GM18508 (cell line): Measurements from ENCODE around the gene INSIG2.
"Not testable (repeated sequence)": the region's sequence is repeated elsewhere in the genome, so short reads cannot be mapped to it uniquely, and the experiment has no call there.

ENCODE experiments used
- ATAC-seq: cut with Tn5 transposase; IDR thresholded peaks from one replicate; pipeline ENCODE4 v1.9.1; 2021; ENCODE audit warnings: moderate number of reproducible peaks; ENCODE audit not compliant: insufficient read depth, unreplicated experiment

Gene INSIG2

GRCh38 chr2:118058951-118059350, 29.3 kb upstream of the INSIG2 start:
- ATAC-seq, result no peak

- ATAC-seq, result no peak
Observed at GRCh38 chr2:118059919-118060478, 28.3 kb upstream of the INSIG2 start.

DNA sequence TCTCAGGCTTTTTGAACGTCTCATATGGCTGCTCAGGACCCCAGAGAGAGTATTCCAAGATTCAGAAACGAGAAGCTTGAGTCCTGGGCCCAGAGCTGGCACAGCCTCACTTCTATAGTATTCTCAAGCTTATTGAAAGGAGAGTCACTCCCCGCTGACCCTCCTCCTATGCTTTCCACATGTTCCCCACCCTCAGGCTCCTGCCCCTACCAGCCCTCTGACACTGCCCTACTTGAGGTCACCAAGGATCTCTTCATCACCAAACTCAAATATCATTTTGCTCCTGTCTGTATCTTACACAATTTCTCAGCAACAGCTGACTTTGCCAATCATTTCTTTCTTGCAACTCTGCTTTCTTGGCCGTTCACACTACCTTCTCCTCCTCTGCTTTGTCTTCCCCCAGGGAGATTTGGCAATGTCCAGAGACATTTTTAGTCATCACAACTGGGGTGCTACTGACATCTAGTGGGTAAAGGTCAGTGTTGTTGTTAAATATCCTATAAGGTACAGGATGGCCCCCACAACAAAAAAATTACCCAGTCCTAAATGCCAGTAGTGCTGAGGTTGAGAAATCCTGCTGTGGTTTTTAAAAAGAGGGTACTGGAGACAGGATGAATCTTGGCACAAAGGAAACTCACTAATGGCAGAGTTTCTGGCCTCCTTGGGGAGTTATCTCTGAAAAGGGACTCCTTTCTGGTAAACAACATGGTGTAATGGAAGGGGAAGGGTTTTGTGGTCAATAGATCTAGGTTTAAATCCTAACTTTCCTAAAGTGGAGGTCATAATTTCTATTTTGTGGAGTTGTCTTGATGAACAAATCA, 26.9 kb upstream of the INSIG2 start:
- ATAC-seq, result peak; percentile 69

DNA sequence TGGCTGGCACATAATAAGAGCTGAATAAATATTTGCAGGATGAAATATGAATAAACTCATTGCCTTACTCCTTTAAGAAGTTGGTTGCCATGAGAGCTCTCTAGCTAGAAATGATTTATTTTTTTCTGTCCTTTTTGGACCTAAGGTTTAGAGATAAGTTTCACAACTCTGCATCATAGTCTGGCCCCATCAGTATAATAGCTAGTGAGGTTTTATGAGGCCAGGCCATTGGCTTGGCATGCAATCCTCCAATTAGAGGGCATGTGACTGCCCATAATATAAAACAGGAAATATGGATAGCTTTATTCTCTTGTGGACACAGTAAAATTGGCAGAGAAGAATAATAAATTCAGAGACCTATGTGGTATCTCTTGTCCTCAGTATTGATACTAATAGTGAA, 26.2 kb upstream of the INSIG2 start:
- ATAC-seq, result no peak

GRCh38 chr2:118062669-118063068, 25.6 kb upstream of the INSIG2 start:
- no peak for ATAC-seq

GRCh38 chr2:118065015-118065706, 23.1 kb upstream of the INSIG2 start:
- ATAC-seq, result no peak

DNA sequence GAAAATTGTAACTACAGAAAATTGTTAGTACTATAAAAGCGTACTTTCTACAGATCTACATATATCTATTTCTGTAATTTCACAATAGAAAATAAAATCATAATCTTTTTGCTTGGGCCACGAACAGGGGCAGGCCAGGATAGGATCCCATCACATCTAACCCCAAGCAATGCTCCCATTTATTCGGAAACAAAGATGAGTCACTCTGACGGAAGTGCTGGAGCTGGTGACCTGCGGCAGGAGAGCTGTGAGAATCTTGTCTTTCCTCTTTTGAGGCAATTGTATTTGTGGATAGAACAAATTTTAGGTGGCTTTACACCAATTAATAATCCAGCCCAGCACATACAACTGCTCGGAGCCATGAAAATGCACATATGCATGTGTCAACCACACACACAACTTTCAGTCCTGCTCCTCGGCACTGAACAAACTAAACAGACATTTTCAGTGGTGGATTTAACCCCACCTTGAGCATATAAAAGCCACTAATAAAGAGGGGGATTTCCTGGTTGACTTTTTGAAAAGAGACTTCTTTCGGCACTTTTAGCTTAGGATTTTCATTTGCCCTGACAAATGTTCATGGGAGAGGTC, 22.3 kb upstream of the INSIG2 start:
- ATAC-seq, result no peak

- ATAC-seq, result no peak
Observed at GRCh38 chr2:118077636-118078247, 10.5 kb upstream of the INSIG2 start.

DNA sequence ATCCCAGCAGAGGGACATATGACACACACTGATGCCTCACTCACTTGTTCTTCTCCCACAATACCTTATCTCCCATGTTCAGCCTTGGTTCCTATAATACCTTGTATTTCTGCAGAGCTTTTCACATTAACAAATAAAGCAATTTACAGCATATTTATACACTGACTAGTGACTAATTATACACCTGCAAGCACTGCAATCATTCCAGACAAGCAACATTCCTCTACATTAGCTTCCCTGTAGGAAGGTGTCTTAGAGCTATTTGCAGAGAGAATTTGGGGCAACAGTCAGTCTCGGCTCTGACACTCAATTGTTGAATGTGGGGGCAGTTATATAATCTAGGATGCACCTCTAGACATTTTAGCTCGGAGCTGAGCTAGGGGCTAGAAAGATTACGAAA, 9.5 kb upstream of the INSIG2 start:
- no peak for ATAC-seq

DNA sequence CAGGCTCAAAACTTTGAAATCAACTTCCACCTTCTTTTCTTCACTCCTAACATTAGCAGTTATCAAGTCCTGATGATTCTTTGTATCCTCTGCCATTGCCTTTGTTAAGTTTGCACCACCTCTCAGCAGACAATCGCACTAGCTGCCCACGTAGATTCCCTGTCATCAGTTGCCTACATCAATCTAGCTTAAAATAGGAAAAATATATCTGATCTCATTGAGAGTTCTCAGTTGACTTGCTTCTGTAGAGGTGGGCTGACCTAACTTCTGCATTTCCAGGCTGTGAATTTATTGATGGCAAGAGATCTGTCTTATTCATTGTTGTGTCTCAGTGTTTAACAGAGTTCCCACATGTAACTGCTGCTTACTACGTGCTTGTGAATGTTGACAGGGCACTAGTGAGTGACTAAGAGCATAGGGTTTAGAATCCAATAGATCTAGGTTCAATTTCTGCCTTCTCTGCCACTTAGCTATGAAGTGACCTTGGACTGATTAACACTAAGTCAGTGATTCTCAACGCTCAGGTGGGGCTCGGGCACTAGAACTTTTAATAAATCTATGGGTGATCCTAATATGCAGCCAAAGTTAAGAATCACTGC, 3.7 kb upstream of the INSIG2 start:
- no peak for ATAC-seq

DNA sequence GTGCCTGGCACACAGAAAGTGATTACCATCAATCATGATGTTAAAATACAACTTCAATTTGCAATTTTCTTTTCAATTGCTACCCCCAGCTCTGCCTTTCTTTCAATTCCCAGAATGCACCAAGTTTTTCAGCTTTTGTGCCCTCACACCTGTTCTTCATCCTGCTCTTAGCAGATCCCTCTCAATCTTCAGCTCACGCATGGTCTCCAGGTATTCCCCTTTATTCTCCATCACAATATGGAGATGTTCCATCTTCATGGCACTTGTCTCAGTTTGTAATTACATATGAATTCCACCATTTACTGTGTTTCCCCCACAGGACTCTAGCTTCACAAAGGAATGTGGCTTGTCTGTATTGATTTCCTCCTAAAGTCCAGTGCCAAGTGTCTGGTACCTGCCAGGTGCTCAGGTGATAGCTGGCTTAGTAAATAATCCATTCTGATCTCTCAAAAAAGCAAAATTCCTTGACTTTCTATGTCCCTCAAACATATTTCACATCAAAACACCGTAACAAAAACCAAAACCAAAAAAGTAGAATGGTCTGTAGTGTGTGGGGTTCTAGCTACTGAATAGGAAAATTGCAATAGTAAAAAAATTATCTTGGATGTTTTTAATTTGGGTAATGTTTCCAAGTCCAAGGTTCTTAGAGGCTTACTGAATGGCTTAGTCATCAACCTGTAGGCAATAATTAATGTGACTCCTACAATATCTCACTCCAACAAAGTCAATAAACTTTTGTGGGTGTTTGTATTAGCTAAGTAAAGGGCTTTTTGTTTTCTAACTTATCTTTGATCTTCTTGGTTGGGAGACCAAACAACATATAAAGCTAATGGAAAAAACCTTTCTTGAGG, 2.9 kb upstream of the INSIG2 start:
- ATAC-seq, result no peak

- ATAC-seq, result no peak
Observed at GRCh38 chr2:118086024-118086633, 2.1 kb upstream of the INSIG2 start.

DNA sequence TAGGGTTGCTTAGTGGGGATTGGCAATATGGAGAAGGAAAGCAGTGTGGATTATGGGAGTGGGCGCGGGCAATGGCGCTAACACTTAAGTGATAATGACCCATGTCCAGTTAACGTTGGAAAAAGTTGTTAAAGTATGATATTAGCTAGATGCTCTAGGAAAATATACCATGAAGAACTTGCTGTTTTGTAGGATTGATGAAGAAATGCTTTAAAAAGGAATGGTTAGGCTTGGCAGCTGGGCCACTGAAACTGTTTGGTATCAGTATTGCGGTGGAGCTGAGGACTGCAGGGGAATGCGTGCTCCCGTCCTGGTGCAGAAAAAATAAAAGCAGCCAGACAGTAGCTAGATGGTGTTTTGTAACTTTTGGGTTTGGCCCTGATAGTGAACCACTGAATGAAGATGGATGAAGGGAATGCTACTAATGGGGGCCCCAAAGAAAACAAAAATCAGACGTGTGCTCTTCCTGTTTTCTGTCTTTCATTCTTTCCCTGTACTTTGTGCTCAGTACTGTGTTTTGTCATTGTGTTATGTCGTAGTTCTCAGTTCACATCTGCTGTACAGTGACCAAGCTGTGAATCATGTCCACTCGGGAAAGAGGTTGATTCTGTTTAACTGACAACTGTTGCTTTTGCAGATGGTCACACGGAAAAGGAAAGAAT, 999 bp downstream of the INSIG2 start:
- no peak for ATAC-seq

DNA sequence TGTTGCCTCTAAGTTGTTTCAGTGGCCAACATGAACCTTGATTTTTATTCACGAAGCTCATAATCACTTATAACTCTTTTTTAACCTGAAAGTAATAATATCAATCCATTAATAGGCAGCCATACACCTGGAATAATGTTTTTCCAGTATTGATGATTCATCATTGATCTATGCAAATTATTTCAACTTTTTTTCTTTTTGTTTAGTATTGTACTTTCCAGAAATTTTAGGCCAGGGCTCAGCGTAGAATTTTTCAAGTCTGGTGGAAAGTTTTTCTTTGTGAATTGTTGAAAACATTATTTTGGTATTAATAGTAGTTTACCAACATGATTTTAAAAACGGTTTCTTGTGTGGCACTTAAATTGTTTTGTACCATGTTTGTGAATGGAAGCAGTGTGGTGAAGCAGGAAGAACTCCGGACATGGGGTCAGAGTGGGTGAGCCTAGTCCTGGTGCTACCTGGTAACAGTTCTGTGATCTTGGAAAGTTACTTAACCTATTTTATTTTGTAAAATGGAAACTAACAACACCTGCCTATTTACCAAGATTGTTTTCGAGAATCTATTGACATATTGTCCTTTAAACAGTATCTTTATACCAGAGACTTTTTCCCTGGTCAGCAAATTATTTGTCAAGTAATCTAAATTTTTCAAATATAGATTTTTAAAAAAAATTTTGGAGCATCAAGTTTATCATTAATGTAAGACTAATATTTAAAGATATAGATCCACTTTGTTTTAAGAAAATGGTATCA, 2.3 kb downstream of the INSIG2 start:
- ATAC-seq, result no peak

DNA sequence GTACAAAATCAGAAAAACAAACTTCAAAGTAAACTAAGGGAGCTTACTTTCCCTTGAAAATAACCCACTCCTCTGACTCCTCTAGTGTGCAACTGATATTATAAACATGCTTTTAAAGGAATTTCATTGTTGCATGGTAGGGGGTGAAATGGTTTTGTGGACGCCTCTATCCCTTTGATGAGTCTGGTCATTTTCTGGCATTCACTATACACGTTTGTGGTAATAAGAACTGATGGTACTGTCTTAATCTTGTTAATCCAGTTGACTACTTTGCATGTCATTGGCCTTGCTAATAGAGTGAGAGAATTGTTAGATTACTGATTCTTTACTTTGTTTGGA, 2.8 kb downstream of the INSIG2 start:
- ATAC-seq, result no peak

DNA sequence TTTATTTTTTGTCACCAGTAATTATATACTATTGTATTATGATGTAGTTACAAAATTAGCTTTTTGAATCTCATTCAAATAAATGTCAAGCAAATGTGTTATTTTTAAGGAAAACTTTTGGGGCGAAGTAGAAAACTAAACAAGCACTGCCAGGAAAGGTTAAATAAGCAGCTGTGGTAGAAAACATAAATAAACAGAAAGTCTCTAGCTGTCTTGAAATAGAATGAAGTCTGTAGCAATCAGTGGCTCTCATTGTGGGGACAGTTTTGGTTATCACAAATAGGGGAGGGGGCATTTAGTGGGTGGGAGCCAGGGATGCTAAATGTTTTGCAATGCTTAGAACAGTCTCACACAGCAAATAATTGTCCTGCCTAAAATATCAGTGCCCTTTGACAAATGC, 3.4 kb downstream of the INSIG2 start:
- no peak for ATAC-seq

- ATAC-seq, result not testable (repeated sequence)
Observed at GRCh38 chr2:118094102-118094501, 5.8 kb downstream of the INSIG2 start.

DNA sequence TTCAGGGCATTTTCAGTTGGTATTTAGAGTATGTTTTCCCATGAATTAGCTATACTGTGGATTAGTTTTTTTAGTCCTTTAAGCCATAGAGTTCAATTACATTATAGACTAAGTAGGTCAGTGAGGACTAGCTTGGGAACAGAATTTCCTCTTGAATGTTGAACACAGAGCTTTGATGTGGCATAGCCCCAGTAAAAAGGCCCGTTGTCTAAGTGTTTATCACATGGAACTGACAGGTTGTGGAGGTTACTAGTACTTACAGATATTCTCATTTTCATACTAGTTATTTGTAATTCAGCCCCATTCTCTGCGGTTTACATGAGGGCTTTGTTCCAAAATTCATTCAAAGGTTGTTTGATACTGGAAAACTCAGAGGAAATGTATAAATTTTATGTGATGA, 6.2 kb downstream of the INSIG2 start:
- ATAC-seq, result no peak
